Loucy (cell line): ENCODE measurements around the gene RBM18.

Source experiments
- H2AFZ ChIP-seq: fragments of 200-600 bp; sonication (generic); 2 replicates; pipeline ENCODE4 v1.6.0; 2016; ENCODE audit warnings: antibody characterized with exemption, mild to moderate bottlenecking, low read length, moderate library complexity
- H3F3A ChIP-seq: fragments of 200-600 bp; 2 replicates; pipeline ENCODE4 v1.6.0; 2016; ENCODE audit warnings: antibody characterized with exemption, low read depth, mild to moderate bottlenecking
- H3K27me3 ChIP-seq: fragments of 200-600 bp; sonication (generic); 2 replicates; pipeline ENCODE4 v1.6.1; 2014; ENCODE audit warnings: low read length, mild to moderate bottlenecking; ENCODE audit not compliant: insufficient read depth, poor library complexity, severe bottlenecking
- H3K36me3 ChIP-seq: fragments of 200-600 bp; sonication (generic); 2 replicates; pipeline ENCODE4 v1.6.1; 2016; ENCODE audit warnings: low read length; ENCODE audit not compliant: insufficient read depth
- H3K4me1 ChIP-seq: fragments of 200-600 bp; sonication (generic); 2 replicates; pipeline ENCODE4 v1.5.1; 2014; ENCODE audit warnings: low read length, mild to moderate bottlenecking; ENCODE audit not compliant: insufficient read depth, poor library complexity, severe bottlenecking
- H3K4me2 ChIP-seq: fragments of 200-600 bp; sonication (generic); 2 replicates; pipeline ENCODE4 v1.6.0; 2014; ENCODE audit warnings: antibody characterized with exemption, low read length, low read depth, mild to moderate bottlenecking; ENCODE audit not compliant: poor library complexity, severe bottlenecking
- H3K4me3 ChIP-seq: fragments of 200-600 bp; sonication (generic); 2 replicates; pipeline ENCODE4 v1.5.1; 2014; ENCODE audit warnings: low read length, mild to moderate bottlenecking, mixed read lengths; ENCODE audit not compliant: poor library complexity, severe bottlenecking
- H3K79me2 ChIP-seq: fragments of 200-600 bp; sonication (generic); 2 replicates; pipeline ENCODE4 v1.6.1; 2014; ENCODE audit warnings: low read length; ENCODE audit not compliant: insufficient read depth
- H3K9ac ChIP-seq: fragments of 200-600 bp; sonication (generic); 2 replicates; pipeline ENCODE4 v1.6.0; 2014; ENCODE audit warnings: mild to moderate bottlenecking, low read depth, low read length, moderate library complexity; ENCODE audit not compliant: poor library complexity, severe bottlenecking
- H3K9me2 ChIP-seq: fragments of 200-600 bp; sonication (generic); replicated peaks from 2 replicates; pipeline ENCODE4 v1.6.1; 2016; ENCODE audit warnings: low read depth, low read length, mixed read lengths
- H3K9me3 ChIP-seq: fragments of 200-600 bp; sonication (generic); 2 replicates; pipeline ENCODE4 v1.6.1; 2014; ENCODE audit warnings: mild to moderate bottlenecking, antibody characterized with exemption, low read length, low read depth; ENCODE audit not compliant: insufficient read depth
- H4K20me1 ChIP-seq: fragments of 200-600 bp; sonication (generic); 2 replicates; pipeline ENCODE4 v1.6.0; 2014; ENCODE audit warnings: antibody characterized with exemption, low read length, mild to moderate bottlenecking; ENCODE audit not compliant: insufficient read depth, poor library complexity, severe bottlenecking
- CTCF ChIP-seq: fragments of 200-600 bp; sonication (generic); conservative IDR thresholded peaks from 2 replicates; pipeline ENCODE4 v1.5.1; 2014; ENCODE audit warnings: mild to moderate bottlenecking, antibody characterized with exemption, low read length
- EZH2phosphoT487 ChIP-seq: fragments of 200-600 bp; IDR thresholded peaks from 2 replicates; pipeline ENCODE4 v1.6.1; 2018; ENCODE audit warnings: antibody characterized with exemption, mild to moderate bottlenecking, moderate library complexity, borderline replicate concordance

RBM18 gene

GRCh38 chr9:122216138-122216797 lies 48.4 kb downstream of the RBM18 start:
- H3K4me3 ChIP-seq: no peak overlapping the region
- H3K9ac ChIP-seq: no peak overlapping the region
- H3K4me2 ChIP-seq: no peak overlapping the region
- H3K79me2 ChIP-seq: no peaks in the 10 kb centered on the region
- H3K36me3 ChIP-seq: no peaks in the 10 kb centered on the region
- peaks cover 14% of the 10 kb centered on the region for H3K4me1 ChIP-seq
- no peak overlapping the region for H2AFZ ChIP-seq
- no peaks in the 10 kb centered on the region for H3K27me3 ChIP-seq
- no peaks in the 10 kb centered on the region for H3F3A ChIP-seq
- H3K9me2 ChIP-seq: no peaks in the 10 kb centered on the region
- TF ChIP-seq EZH2phosphoT487: no peak
- no peak for TF ChIP-seq CTCF
- H4K20me1 ChIP-seq: no peaks in the 10 kb centered on the region
- no peaks in the 10 kb centered on the region for H3K9me3 ChIP-seq

DNA sequence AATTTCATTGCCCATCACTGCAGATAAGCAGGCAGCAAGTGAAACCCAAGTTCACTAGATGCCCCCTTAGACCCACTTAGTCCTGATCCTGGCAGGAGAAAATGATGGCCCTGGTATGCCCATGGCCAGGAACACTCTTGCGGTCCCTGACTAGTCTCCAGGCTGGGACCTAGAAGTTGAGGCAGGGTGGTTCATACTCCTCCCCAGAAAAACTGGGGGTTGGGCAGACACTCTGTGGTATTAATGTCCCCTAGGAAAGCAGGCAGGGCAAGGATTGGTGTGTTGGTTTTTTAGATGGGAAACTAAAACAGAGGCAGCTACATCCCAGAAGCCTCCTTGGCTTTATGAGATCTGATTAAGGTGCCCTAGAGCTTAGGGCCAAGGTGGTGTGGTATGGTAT lies 49.0 kb downstream of the RBM18 start:
- Histone ChIP-seq H3K4me3 (no peak overlapping the region), H4K20me1 (no peaks in the 10 kb centered on the region), H3F3A (no peaks in the 10 kb centered on the region), H3K79me2 (no peaks in the 10 kb centered on the region), H2AFZ (no peak overlapping the region), H3K9ac (no peak overlapping the region), H3K27me3 (no peaks in the 10 kb centered on the region), H3K36me3 (no peaks in the 10 kb centered on the region), H3K9me2 (no peaks in the 10 kb centered on the region), H3K4me1 (peaks cover 14% of the 10 kb centered on the region), H3K4me2 (no peak overlapping the region), H3K9me3 (no peaks in the 10 kb centered on the region)
- TF ChIP-seq EZH2phosphoT487: no peak
- no peak for TF ChIP-seq CTCF

GRCh38 chr9:122214507-122214906 lies 50.1 kb downstream of the RBM18 start:
- H3K36me3 ChIP-seq: no peaks in the 10 kb centered on the region
- no peaks in the 10 kb centered on the region for H3K9me2 ChIP-seq
- H4K20me1 ChIP-seq: no peaks in the 10 kb centered on the region
- H3K4me1 ChIP-seq: peaks cover 14% of the 10 kb centered on the region
- no peaks in the 10 kb centered on the region for H3F3A ChIP-seq
- no peak overlapping the region for H3K9ac ChIP-seq
- H3K9me3 ChIP-seq: no peaks in the 10 kb centered on the region
- H3K4me3 ChIP-seq: no peak overlapping the region
- H3K4me2 ChIP-seq: no peak overlapping the region
- no peaks in the 10 kb centered on the region for H3K79me2 ChIP-seq
- H2AFZ ChIP-seq: no peak overlapping the region
- TF ChIP-seq EZH2phosphoT487 (no peak), CTCF (no peak)
- H3K27me3 ChIP-seq: no peaks in the 10 kb centered on the region
